ENCODE data around the gene POMGNT1. TPM values are rescaled to one million over a fixed set of nuclear protein-coding genes. Genes with fewer than 3 reads are reported as not detected.

The POMGNT1 gene
- total RNA-seq: 41.6 and 49.8 TPM in 2 replicates

GRCh38 chr1:46197964-46198811 is at the start of gene POMGNT1:
TSS of gene POMGNT1 (minus strand) at chr1:46198434. CDS start at chr1:46197821, 613 bp downstream.

GRCh38 chr1:46247436-46248121 is 49.3 kb upstream of the POMGNT1 start, which contains the start of gene RAD54L:
TSS of gene RAD54L (plus strand) at chr1:46247763. CDS start at chr1:46248406, 643 bp downstream.

GRCh38 chr1:46176211-46176865 is 21.9 kb downstream of the POMGNT1 start, which contains the start of gene P3R3URF:
TSS of gene P3R3URF (minus strand) at chr1:46176488. CDS start at chr1:46176471, 17 bp downstream.

GRCh38 chr1:46174448-46175231 is 23.6 kb downstream of the POMGNT1 start, which contains the start of gene TSPAN1:
TSS of gene TSPAN1 (plus strand) at chr1:46175087. CDS start at chr1:46181108, 6,021 bp downstream.

Small RNAs within 50 kb of the gene (small RNA-seq; reads per million reads assigned to genes)
- not detected for gene AL672043.1

Other genes starting within 250 kb of the POMGNT1 start
- 14.6 and 15.3 TPM in 2 replicates for gene PIK3R3, start 65.8 kb downstream of the POMGNT1 start, total RNA-seq
- 0.91 and 2.2 TPM in 2 replicates for gene TSPAN1, start 23.3 kb downstream of the POMGNT1 start, total RNA-seq
- not detected in 2 replicates for gene P3R3URF, start 21.9 kb downstream of the POMGNT1 start, total RNA-seq
- gene LURAP1, start 4.9 kb upstream of the POMGNT1 start, total RNA-seq: 6.1 and 7.9 TPM in 2 replicates
- gene RAD54L, start 49.3 kb upstream of the POMGNT1 start, total RNA-seq: 1.4 and 2.6 TPM in 2 replicates
- 92.9 and 98.0 TPM in 2 replicates for gene LRRC41, start 105.2 kb upstream of the POMGNT1 start, total RNA-seq
- 324 and 472 TPM in 2 replicates for gene UQCRH, start 105.3 kb upstream of the POMGNT1 start, total RNA-seq
- gene NSUN4, start 142.4 kb upstream of the POMGNT1 start, total RNA-seq: 17.2 and 20.9 TPM in 2 replicates
- 3.1 and 3.7 TPM in 2 replicates for gene FAAH, start 195.9 kb upstream of the POMGNT1 start, total RNA-seq